ENCODE results near the gene DYRK1B.

DYRK1B gene

GRCh38 chr19:39820696-39821095 lies 13.3 kb downstream of the DYRK1B start:
- H3K36me3 ChIP-seq (ENCODE audit: control insufficient read depth in 4 of 4, insufficient read depth in 4 of 4, low read length in 3 of 4) = peaks cover 0 to 6% (median 1%) of the 10 kb centered on the region in 4 experiments
- peaks cover 0 to 16% (median 12%) of the 10 kb centered on the region in 4 experiments for H3K4me1 ChIP-seq (ENCODE audit: control extremely low read depth in 1 of 4, control insufficient read depth in 4 of 4, insufficient read depth in 4 of 4, low read length in 3 of 4)
- H3K27ac ChIP-seq (ENCODE audit: insufficient read depth in 1 of 2, low read depth in 1 of 2, low read length in 2 of 2, poor library complexity in 1 of 2, severe bottlenecking in 2 of 2) = no peak overlapping the region
- peaks cover 0 to 2% (median 0%) of the 10 kb centered on the region in 5 experiments for H3K9me3 ChIP-seq (ENCODE audit: control extremely low read depth in 1 of 5, control insufficient read depth in 4 of 5, insufficient read depth in 2 of 5, low read depth in 1 of 5, low read length in 4 of 5)
- CTCF ChIA-PET = interaction anchor here (0.9 kb wide), 1 partner anchor 150 kb away, joined by 3 read pairs; the partner anchor contains the start of gene PSMC4
- no peak overlapping the region for H3K4me3 ChIP-seq (ENCODE audit: control insufficient read depth in 1 of 7, extremely low read depth in 1 of 7, insufficient read depth in 4 of 7, low read depth in 2 of 7, low read length in 6 of 7)
- no peak for DNase-seq
- H3K27me3 ChIP-seq (replicated peaks in 2 of 5; ENCODE audit: control insufficient read depth in 4 of 5, insufficient read depth in 5 of 5, low read length in 4 of 5) = no peaks in the 10 kb centered on the region
- WGBS (ENCODE audit: insufficient coverage) = 100% methylated on average over 2 of the region's 6 CpGs
- POLR2A ChIA-PET = interaction anchor here (0.6 kb wide), 1 partner anchor 18 kb away, joined by 3 read pairs; no protein-coding TSS in a partner anchor

GRCh38 chr19:39819786-39820185 lies 14.2 kb downstream of the DYRK1B start:
- POLR2A ChIA-PET = no interaction called here
- Histone ChIP-seq H3K27ac (ENCODE audit: insufficient read depth in 1 of 2, low read depth in 1 of 2, low read length in 2 of 2, poor library complexity in 1 of 2, severe bottlenecking in 2 of 2) (no peak overlapping the region), H3K36me3 (ENCODE audit: control insufficient read depth in 4 of 4, insufficient read depth in 4 of 4, low read length in 3 of 4) (no peaks in the 10 kb centered on the region), H3K4me1 (ENCODE audit: control extremely low read depth in 1 of 4, control insufficient read depth in 4 of 4, insufficient read depth in 4 of 4, low read length in 3 of 4) (peaks cover 0 to 12% (median 10%) of the 10 kb centered on the region in 4 experiments), H3K27me3 (replicated peaks in 2 of 5; ENCODE audit: control insufficient read depth in 4 of 5, insufficient read depth in 5 of 5, low read length in 4 of 5) (no peaks in the 10 kb centered on the region), H3K9me3 (ENCODE audit: control extremely low read depth in 1 of 5, control insufficient read depth in 4 of 5, insufficient read depth in 2 of 5, low read depth in 1 of 5, low read length in 4 of 5) (peaks cover 0 to 2% (median 0%) of the 10 kb centered on the region in 5 experiments), H3K4me3 (ENCODE audit: control insufficient read depth in 1 of 7, extremely low read depth in 1 of 7, insufficient read depth in 4 of 7, low read depth in 2 of 7, low read length in 6 of 7) (no peak overlapping the region)
- 91% methylated on average over 1 of the region's 3 CpGs for WGBS (ENCODE audit: insufficient coverage)
- CTCF ChIA-PET = no interaction called here
- DNase-seq = no peak

- Histone ChIP-seq H3K27ac (ENCODE audit: insufficient read depth in 1 of 2, low read depth in 1 of 2, low read length in 2 of 2, poor library complexity in 1 of 2, severe bottlenecking in 2 of 2) (no peak overlapping the region), H3K27me3 (replicated peaks in 2 of 5; ENCODE audit: control insufficient read depth in 4 of 5, insufficient read depth in 5 of 5, low read length in 4 of 5) (no peaks in the 10 kb centered on the region), H3K4me3 (ENCODE audit: control insufficient read depth in 1 of 7, extremely low read depth in 1 of 7, insufficient read depth in 4 of 7, low read depth in 2 of 7, low read length in 6 of 7) (no peak overlapping the region), H3K9me3 (ENCODE audit: control extremely low read depth in 1 of 5, control insufficient read depth in 4 of 5, insufficient read depth in 2 of 5, low read depth in 1 of 5, low read length in 4 of 5) (peaks cover 0 to 2% (median 0%) of the 10 kb centered on the region in 5 experiments), H3K4me1 (ENCODE audit: control extremely low read depth in 1 of 4, control insufficient read depth in 4 of 4, insufficient read depth in 4 of 4, low read length in 3 of 4) (peaks cover 0 to 3% (median 3%) of the 10 kb centered on the region in 4 experiments), H3K36me3 (ENCODE audit: control insufficient read depth in 4 of 4, insufficient read depth in 4 of 4, low read length in 3 of 4) (no peaks in the 10 kb centered on the region)
- ChIA-PET POLR2A (interaction anchor here (1.3 kb wide), 1 partner anchor 152 kb away, joined by 3 read pairs; no protein-coding TSS in a partner anchor), CTCF (interaction anchor here (0.8 to 1.4 kb wide), 2 partner anchors 26 to 52 kb away, joined by 3 to 4 read pairs; no protein-coding TSS in a partner anchor)
- no peak for DNase-seq
- 81% methylated on average over 4 of the region's 4 CpGs for WGBS (ENCODE audit: insufficient coverage)
These were observed 15.3 kb downstream of the DYRK1B start for GRCh38 chr19:39818626-39819097.

- 97% methylated on average over 9 of the region's 12 CpGs for WGBS (ENCODE audit: insufficient coverage)
These were observed 15.9 kb downstream of the DYRK1B start for GRCh38 chr19:39817888-39818561.

GRCh38 chr19:39816287-39817048 lies 17.5 kb downstream of the DYRK1B start:
- ChIA-PET CTCF (interaction anchor here (0.6 kb wide), 1 partner anchor 284 kb away, joined by 3 read pairs; the partner anchor contains the start of gene EID2B), POLR2A (no interaction called here)
- H3K27me3 ChIP-seq (replicated peaks in 2 of 5; ENCODE audit: control insufficient read depth in 4 of 5, insufficient read depth in 5 of 5, low read length in 4 of 5) = no peaks in the 10 kb centered on the region
- DNase-seq = no peak
- H3K4me3 ChIP-seq (ENCODE audit: control insufficient read depth in 1 of 7, extremely low read depth in 1 of 7, insufficient read depth in 4 of 7, low read depth in 2 of 7, low read length in 6 of 7) = no peak overlapping the region
- no peaks in the 10 kb centered on the region for H3K4me1 ChIP-seq (ENCODE audit: control extremely low read depth in 1 of 4, control insufficient read depth in 4 of 4, insufficient read depth in 4 of 4, low read length in 3 of 4)
- 100% methylated on average over 2 of the region's 5 CpGs for WGBS (ENCODE audit: insufficient coverage)
- H3K36me3 ChIP-seq (ENCODE audit: control insufficient read depth in 4 of 4, insufficient read depth in 4 of 4, low read length in 3 of 4) = no peaks in the 10 kb centered on the region
- H3K27ac ChIP-seq (ENCODE audit: insufficient read depth in 1 of 2, low read depth in 1 of 2, low read length in 2 of 2, poor library complexity in 1 of 2, severe bottlenecking in 2 of 2) = no peak overlapping the region
- H3K9me3 ChIP-seq (ENCODE audit: control extremely low read depth in 1 of 5, control insufficient read depth in 4 of 5, insufficient read depth in 2 of 5, low read depth in 1 of 5, low read length in 4 of 5) = peaks cover 0 to 2% (median 0%) of the 10 kb centered on the region in 5 experiments

More at GRCh38 chr19:39817888-39818561, 15.9 kb downstream of the DYRK1B start:
- H3K27me3 ChIP-seq (replicated peaks in 2 of 5; ENCODE audit: control insufficient read depth in 4 of 5, insufficient read depth in 5 of 5, low read length in 4 of 5) = no peaks in the 10 kb centered on the region
- H3K36me3 ChIP-seq (ENCODE audit: control insufficient read depth in 4 of 4, insufficient read depth in 4 of 4, low read length in 3 of 4) = no peaks in the 10 kb centered on the region
- CTCF ChIA-PET = interaction anchor here (0.8 to 1.4 kb wide), 2 partner anchors 27 to 51 kb away, joined by 3 to 4 read pairs; no protein-coding TSS in a partner anchor
- no peaks in the 10 kb centered on the region for H3K4me1 ChIP-seq (ENCODE audit: control extremely low read depth in 1 of 4, control insufficient read depth in 4 of 4, insufficient read depth in 4 of 4, low read length in 3 of 4)
- no peak overlapping the region for H3K4me3 ChIP-seq (ENCODE audit: control insufficient read depth in 1 of 7, extremely low read depth in 1 of 7, insufficient read depth in 4 of 7, low read depth in 2 of 7, low read length in 6 of 7)
- no peak for DNase-seq
- H3K27ac ChIP-seq (ENCODE audit: insufficient read depth in 1 of 2, low read depth in 1 of 2, low read length in 2 of 2, poor library complexity in 1 of 2, severe bottlenecking in 2 of 2) = no peak overlapping the region
- peaks cover 0 to 2% (median 0%) of the 10 kb centered on the region in 5 experiments for H3K9me3 ChIP-seq (ENCODE audit: control extremely low read depth in 1 of 5, control insufficient read depth in 4 of 5, insufficient read depth in 2 of 5, low read depth in 1 of 5, low read length in 4 of 5)
- POLR2A ChIA-PET = interaction anchor here (1.3 kb wide), 1 partner anchor 152 kb away, joined by 3 read pairs; no protein-coding TSS in a partner anchor

GRCh38 chr19:39814595-39814994 lies 19.4 kb downstream of the DYRK1B start:
- WGBS (ENCODE audit: insufficient coverage) = 100% methylated on average over 2 of the region's 3 CpGs
- ChIA-PET CTCF (interaction anchor here (3.0 kb wide), 1 partner anchor 28 kb away, joined by 9 read pairs; no protein-coding TSS in a partner anchor), POLR2A (no interaction called here)
- Histone ChIP-seq H3K36me3 (ENCODE audit: control insufficient read depth in 4 of 4, insufficient read depth in 4 of 4, low read length in 3 of 4) (no peaks in the 10 kb centered on the region), H3K9me3 (ENCODE audit: control extremely low read depth in 1 of 5, control insufficient read depth in 4 of 5, insufficient read depth in 2 of 5, low read depth in 1 of 5, low read length in 4 of 5) (no peaks in the 10 kb centered on the region), H3K27ac (ENCODE audit: insufficient read depth in 1 of 2, low read depth in 1 of 2, low read length in 2 of 2, poor library complexity in 1 of 2, severe bottlenecking in 2 of 2) (no peak overlapping the region), H3K27me3 (replicated peaks in 2 of 5; ENCODE audit: control insufficient read depth in 4 of 5, insufficient read depth in 5 of 5, low read length in 4 of 5) (no peaks in the 10 kb centered on the region), H3K4me3 (ENCODE audit: control insufficient read depth in 1 of 7, extremely low read depth in 1 of 7, insufficient read depth in 4 of 7, low read depth in 2 of 7, low read length in 6 of 7) (no peak overlapping the region), H3K4me1 (ENCODE audit: control extremely low read depth in 1 of 4, control insufficient read depth in 4 of 4, insufficient read depth in 4 of 4, low read length in 3 of 4) (no peaks in the 10 kb centered on the region)
- no peak for DNase-seq
